H1 (cell line): ENCODE results near the gene TLE3. TPM values are rescaled to one million over a fixed set of nuclear protein-coding genes. Genes with fewer than 3 reads are reported as not detected.

Source experiments
- CTCF ChIA-PET: fragments of 300-600 bp; sonication (Branson Sonifier 250); formaldehyde crosslinking; loops from one replicate; lab custom pipeline; 2021; ENCODE audit not compliant: partially characterized antibody; lab: Charles Lee
- POLR2A ChIA-PET: fragments of 300-600 bp; sonication (Branson Sonifier 250); formaldehyde crosslinking; loops from one replicate; lab custom pipeline; 2021; ENCODE audit warnings: inconsistent platforms; ENCODE audit not compliant: partially characterized antibody; lab: Charles Lee
- DNase-seq, 2 experiments: peaks; one replicate each; pipeline versions ENCODE4 v3.0.0 to v3.0.0-alpha.2; 2010 to 2022; ENCODE audit warnings: low spot score in 2 of 2, low read depth in 1 of 2, mixed read lengths in 1 of 2
- FAIRE-seq: peaks from 2 replicates; lab custom pipeline; 2011; peaks lifted over from hg19 to GRCh38; lab: Jason Lieb, UNC
- H2AFZ ChIP-seq: 2 replicates; pipeline ENCODE4 v1.8.1; 2012; ENCODE audit warnings: low read length, inconsistent platforms
- H2AK5ac ChIP-seq: 2 replicates; pipeline ENCODE4 v1.6.1; 2013; ENCODE audit warnings: low read depth, low read length
- H2BK120ac ChIP-seq: replicated peaks from 2 replicates; pipeline ENCODE3; 2013; ENCODE audit warnings: low read depth, low read length, inconsistent platforms
- H2BK12ac ChIP-seq: 2 replicates; pipeline ENCODE4 v1.6.1; 2013; ENCODE audit warnings: low read depth, low read length
- H2BK15ac ChIP-seq: 2 replicates; pipeline ENCODE4 v1.6.1; 2013; ENCODE audit warnings: low read length
- H2BK20ac ChIP-seq: 2 replicates; pipeline ENCODE4 v1.6.1; 2013; ENCODE audit warnings: low read length
- H2BK5ac ChIP-seq: 2 replicates; pipeline ENCODE4 v1.6.1; 2013; ENCODE audit warnings: low read depth, low read length
- H3K14ac ChIP-seq: 2 replicates; pipeline ENCODE4 v1.6.1; 2013; ENCODE audit warnings: inconsistent platforms; ENCODE audit not compliant: insufficient read length
- H3K18ac ChIP-seq: 2 replicates; pipeline ENCODE4 v1.6.1; 2013; ENCODE audit warnings: low read length; ENCODE audit errors: extremely low read depth
- H3K23ac ChIP-seq: 2 replicates; pipeline ENCODE4 v1.6.1; 2013; ENCODE audit warnings: inconsistent platforms; ENCODE audit not compliant: insufficient read length
- H3K23me2 ChIP-seq: 2 replicates; pipeline ENCODE4 v1.6.1; 2013; ENCODE audit warnings: low read depth, low read length
- H3K27ac ChIP-seq: 2 replicates; pipeline ENCODE4 v1.6.1; 2011; ENCODE audit warnings: low read depth, low read length, inconsistent platforms
- H3K27me3 ChIP-seq, 4 experiments: replicated peaks in 1 of 4; 1 replicate in 1 of 4; 2 replicates in 3 of 4; pipeline versions ENCODE4 v1.6.1 to v1.8.1; 2011 to 2013; ENCODE audit warnings: low read length in 3 of 4, mild to moderate bottlenecking in 3 of 4, inconsistent platforms in 2 of 4, mixed read lengths in 2 of 4, moderate library complexity in 1 of 4; ENCODE audit not compliant: control insufficient read depth in 3 of 4, insufficient read depth in 3 of 4; ENCODE audit errors: extremely low read depth in 1 of 4
- H3K36me3 ChIP-seq, 4 experiments: 2 replicates each; pipeline versions ENCODE4 v1.6.1 to v1.8.1; 2011 to 2013; ENCODE audit warnings: mild to moderate bottlenecking in 4 of 4, low read length in 3 of 4, moderate library complexity in 2 of 4, control low read depth in 1 of 4, inconsistent platforms in 1 of 4; ENCODE audit not compliant: insufficient read depth in 4 of 4, control insufficient read depth in 2 of 4
- H3K4ac ChIP-seq: replicated peaks from 2 replicates; pipeline ENCODE3; 2013; ENCODE audit warnings: low read length, low read depth, mixed read lengths, inconsistent platforms; ENCODE audit not compliant: insufficient read length
- H3K4me1 ChIP-seq, 4 experiments: replicated peaks in 1 of 4; 1 replicate in 1 of 4; 2 replicates in 3 of 4; pipeline versions ENCODE4 v1.6.1 to v1.8.1; 2011 to 2013; ENCODE audit warnings: low read length in 3 of 4, inconsistent platforms in 2 of 4, mixed read lengths in 1 of 4; ENCODE audit not compliant: insufficient read depth in 4 of 4, control insufficient read depth in 3 of 4
- H3K4me2 ChIP-seq, 2 experiments: 2 replicates each; pipeline versions ENCODE4 v1.6.1 to v1.8.1; 2011 to 2013; ENCODE audit warnings: low read depth in 2 of 2, low read length in 2 of 2, control low read depth in 1 of 2, inconsistent platforms in 1 of 2, mild to moderate bottlenecking in 1 of 2; ENCODE audit not compliant: insufficient read depth in 1 of 2
- H3K4me3 ChIP-seq, 4 experiments: fragments of 200-600, 300-600 bp in 1 of 4; sonication (generic), shearing (Covaris generic), sonication (Bioruptor Twin) in 1 of 4; 2 replicates each; pipeline versions ENCODE4 v1.5.1 to v1.8.1; 2011 to 2016; ENCODE audit warnings: low read length in 4 of 4, low read depth in 3 of 4, control low read depth in 2 of 4, inconsistent platforms in 2 of 4, mild to moderate bottlenecking in 2 of 4, mixed read lengths in 1 of 4, moderate library complexity in 1 of 4; ENCODE audit not compliant: insufficient read depth in 2 of 4; ENCODE audit errors: extremely low read depth in 1 of 4
- H3K56ac ChIP-seq: replicated peaks from 2 replicates; pipeline ENCODE3; 2013; ENCODE audit warnings: low read depth, mild to moderate bottlenecking, mixed read lengths, low read length, inconsistent platforms; ENCODE audit not compliant: insufficient read length
- H3K79me1 ChIP-seq: 2 replicates; pipeline ENCODE4 v1.6.1; 2013; ENCODE audit warnings: low read depth, low read length, control low read depth
- H3K79me2 ChIP-seq, 2 experiments: 2 replicates each; pipeline versions ENCODE4 v1.6.1 to v1.8.1; 2012 to 2013; ENCODE audit warnings: low read length in 2 of 2, mild to moderate bottlenecking in 2 of 2, inconsistent platforms in 1 of 2; ENCODE audit not compliant: insufficient read depth in 2 of 2, control insufficient read depth in 1 of 2
- H3K9ac ChIP-seq, 4 experiments: replicated peaks in 1 of 4; 1 replicate in 1 of 4; 2 replicates in 3 of 4; pipeline versions ENCODE4 v1.6.1 to v1.8.1; 2011 to 2013; ENCODE audit warnings: low read depth in 3 of 4, low read length in 3 of 4, control low read depth in 2 of 4, mild to moderate bottlenecking in 2 of 4, moderate library complexity in 2 of 4, inconsistent platforms in 1 of 4; ENCODE audit errors: extremely low read depth in 1 of 4
- H3K9me3 ChIP-seq, 2 experiments: 2 replicates each; pipeline versions ENCODE4 v1.6.1 to v1.8.1; 2012 to 2013; ENCODE audit warnings: mild to moderate bottlenecking in 2 of 2, moderate library complexity in 2 of 2, control low read depth in 1 of 2, inconsistent platforms in 1 of 2, low read depth in 1 of 2, low read length in 1 of 2, mixed read lengths in 1 of 2; ENCODE audit not compliant: insufficient read depth in 2 of 2
- H4K20me1 ChIP-seq, 2 experiments: replicated peaks in 1 of 2; 2 replicates each; pipeline versions ENCODE3 to v1.8.1; 2011 to 2013; ENCODE audit warnings: inconsistent platforms in 2 of 2, low read length in 2 of 2, mild to moderate bottlenecking in 1 of 2; ENCODE audit not compliant: insufficient read depth in 2 of 2, control insufficient read depth in 1 of 2
- H4K5ac ChIP-seq: 2 replicates; pipeline ENCODE4 v1.6.1; 2013; ENCODE audit warnings: low read length, low read depth, mixed read lengths, inconsistent platforms; ENCODE audit not compliant: insufficient read length
- H4K8ac ChIP-seq: 2 replicates; pipeline ENCODE4 v1.8.0; 2013; ENCODE audit warnings: mild to moderate bottlenecking, moderate library complexity, low read length, inconsistent platforms; ENCODE audit not compliant: insufficient read depth; ENCODE audit errors: extremely low read depth
- H4K91ac ChIP-seq: replicated peaks from 2 replicates; pipeline ENCODE3; 2013; ENCODE audit warnings: low read length, mixed read lengths, inconsistent platforms; ENCODE audit not compliant: insufficient read length
- CHD2 ChIP-seq: IDR thresholded peaks from 2 replicates; pipeline ENCODE4 v1.6.1; 2012; ENCODE audit warnings: low read length, improper control_type of control experiment
- WGBS, 2 experiments: shearing (Covaris generic) in 1 of 2; methylation state at CpG; one replicate each; pipeline versions ENCODE4 v1.1.6 to v1.1.7; 2013 to 2015; ENCODE audit warnings: low lambda C conversion rate in 2 of 2, mixed read lengths in 2 of 2, inconsistent platforms in 1 of 2, low coverage in 1 of 2, missing lambda C conversion rate in 1 of 2; ENCODE audit not compliant: insufficient replicate concordance in 2 of 2, insufficient coverage in 1 of 2, insufficient read length in 1 of 2; ENCODE audit errors: extremely low coverage in 1 of 2, missing lambda C conversion rate in 1 of 2; 5-methylcytosine and 5-hydroxymethylcytosine counted together
- polyA plus RNA-seq, 7 experiments: library from polyadenylated mRNA; depleted of rRNA in 3 of 7; stranded (reverse) in 5 of 7; unstranded in 2 of 7; fragments of >200 nt in 5 of 7; fragments of 200-250 nt in 2 of 7; gene quantifications; 1 replicate in 5 of 7; 2 replicates in 1 of 7; 4 replicates in 1 of 7; pipeline versions ENCODE4 v1.2.1 to v1.2.3, GENCODE V29; 2011 to 2013; ENCODE audit warnings: missing spikeins in 2 of 7, mixed read lengths in 2 of 7
- total RNA-seq: library from RNA; stranded (reverse); fragmentation: NEBNext Ultra II Directional; extraction: Animal tissue kit (Norgen Biotek cat#: 25700); gene quantifications from 2 replicates; pipeline ENCODE4 v1.2.1, GENCODE V29; 2021

The TLE3 gene
- total and polyA plus RNA-seq, 2 of the 8 experiments (the other 6 are each of a cell fraction or from before 2014, with no cell fraction given) = 25.1 to 61.2 TPM

DNA sequence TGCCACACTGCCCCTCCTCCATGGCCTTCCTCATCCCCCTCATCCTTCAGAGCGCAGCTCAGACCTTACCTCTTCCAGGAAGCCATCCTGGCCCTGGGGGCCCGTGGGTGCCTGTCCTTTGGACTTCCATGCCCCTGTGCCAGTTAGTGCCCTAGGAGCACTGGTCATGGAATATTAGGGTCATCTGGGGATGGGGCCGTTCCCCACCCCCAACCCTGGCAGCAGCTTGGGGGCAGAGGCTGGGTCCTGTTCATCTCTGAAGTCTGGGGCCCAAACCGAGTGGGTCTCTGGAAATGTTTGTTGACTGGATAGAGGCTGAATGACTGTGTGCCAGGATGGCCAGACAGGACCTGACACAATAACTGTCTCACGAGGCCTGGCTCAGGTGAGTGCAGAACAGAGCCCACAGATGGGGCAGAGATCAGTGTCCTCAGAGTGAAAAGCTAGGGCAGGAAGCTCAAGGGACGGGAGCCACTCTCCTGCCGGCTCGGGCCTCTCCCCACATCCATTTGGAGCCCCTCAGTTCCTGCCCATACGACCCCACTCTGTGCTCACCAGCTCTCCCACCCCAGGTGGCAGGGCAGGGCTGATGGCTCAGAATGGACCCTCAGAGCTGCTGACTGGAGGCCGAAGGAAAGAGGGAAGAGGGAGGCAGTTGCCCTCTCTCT lies 62.5 kb downstream of the TLE3 start:
- Histone ChIP-seq H2BK20ac (no peak overlapping the region), H2AK5ac (no peak overlapping the region), H3K27ac (no peak overlapping the region), H3K4ac (no peak overlapping the region), H3K23ac (no peak overlapping the region), H3K27me3 (no peaks in the 10 kb centered on the region), H4K91ac (no peak overlapping the region), H3K14ac (no peak overlapping the region), H3K9me3 (no peaks in the 10 kb centered on the region), H3K18ac (no peak overlapping the region), H4K5ac (no peak overlapping the region), H3K56ac (no peak overlapping the region), H3K79me2 (no peaks in the 10 kb centered on the region), H3K4me3 (no peak overlapping the region), H3K79me1 (no peaks in the 10 kb centered on the region), H4K8ac (peak overlapping the region; percentile 72; the same call in 1 of the 2 replicates), H2AFZ (no peak overlapping the region), H3K4me2 (no peak overlapping the region), H2BK120ac (no peak overlapping the region), H2BK5ac (no peak overlapping the region), H2BK12ac (no peak overlapping the region), H3K23me2 (no peaks in the 10 kb centered on the region), H3K9ac (no peak overlapping the region), H4K20me1 (no peaks in the 10 kb centered on the region), H2BK15ac (no peak overlapping the region), H3K36me3 (no peaks in the 10 kb centered on the region), H3K4me1 (no peaks in the 10 kb centered on the region; a peak in 1 of 7 replicates)
- ChIA-PET POLR2A (interaction anchor here (0.9 to 3.0 kb wide), 4 partner anchors 9 to 66 kb away, joined by 3 to 7 read pairs (median 4); no protein-coding TSS in a partner anchor), CTCF (interaction anchor here (0.8 to 2.4 kb wide), 10 partner anchors 8 to 560 kb away, joined by 3 to 8 read pairs (median 4); no protein-coding TSS in a partner anchor)
- WGBS, 2 experiments = 84% methylated on average over 9 of the region's 10 CpGs; no CpG with 5 or more reads in 1 of the 2 experiments
- FAIRE-seq = no peak
- DNase-seq = no peak
- no peak for TF ChIP-seq CHD2
